ENCODE measurements around the gene STARD10.

GRCh38 chr11:72775288-72776110 lies 18.3 kb downstream of the STARD10 start:
- TF ChIP-seq CTCF (IDR thresholded peaks at IDR 0.05) (no peak), POLR2A (IDR thresholded peaks at IDR 0.05) (no peak)
